Keratinocyte (primary cell): ENCODE measurements around the gene ZBTB26. TPM values are rescaled to one million over a fixed set of nuclear protein-coding genes. Genes with fewer than 3 reads are reported as not detected.

Experiments used
- DNase-seq: peaks from one replicate; pipeline ENCODE4 v3.0.0-alpha.2; 2011; ENCODE audit warnings: low read depth, missing footprints, low spot score
- FAIRE-seq: peaks from 2 replicates; lab custom pipeline; 2011; peaks lifted over from hg19 to GRCh38; lab: Jason Lieb, UNC
- H2AFZ ChIP-seq: 2 replicates; pipeline ENCODE4 v1.6.0; 2012; ENCODE audit warnings: low read length, control low read depth, inconsistent platforms; ENCODE audit not compliant: control insufficient read depth
- H3K27ac ChIP-seq: 2 replicates; pipeline ENCODE4 v1.5.1; 2011; ENCODE audit warnings: low read length; ENCODE audit not compliant: control insufficient read depth, insufficient read depth
- H3K27me3 ChIP-seq: 3 replicates; pipeline ENCODE4 v1.6.0; 2011; ENCODE audit warnings: low read length; ENCODE audit not compliant: control insufficient read depth, insufficient read depth; ENCODE audit errors: extremely low read depth
- H3K36me3 ChIP-seq, 2 experiments: 2 replicates in 1 of 2; 3 replicates in 1 of 2; pipeline ENCODE4 v1.5.1; 2011; ENCODE audit warnings: low read length in 2 of 2, mild to moderate bottlenecking in 1 of 2; ENCODE audit not compliant: control insufficient read depth in 2 of 2, insufficient read depth in 2 of 2; ENCODE audit errors: extremely low read depth in 1 of 2
- H3K4me1 ChIP-seq: 3 replicates; pipeline ENCODE4 v1.5.1; 2011; ENCODE audit warnings: low read length; ENCODE audit not compliant: control insufficient read depth, insufficient read depth; ENCODE audit errors: extremely low read depth
- H3K4me2 ChIP-seq: 3 replicates; pipeline ENCODE4 v1.6.0; 2011; ENCODE audit warnings: low read depth, low read length; ENCODE audit not compliant: control insufficient read depth, insufficient read depth; ENCODE audit errors: extremely low read depth
- H3K4me3 ChIP-seq, 3 experiments: fragments of 200-600 bp in 1 of 3; sonication (generic) in 1 of 3; 2 replicates in 2 of 3; 3 replicates in 1 of 3; pipeline ENCODE4 v1.5.1; 2011 to 2016; ENCODE audit warnings: low read length in 3 of 3, mild to moderate bottlenecking in 3 of 3, control low read depth in 2 of 3, inconsistent platforms in 1 of 3, low read depth in 1 of 3, mixed read lengths in 1 of 3, mixed run types in 1 of 3, moderate library complexity in 1 of 3; ENCODE audit not compliant: control insufficient read depth in 2 of 3, insufficient read depth in 2 of 3; ENCODE audit errors: extremely low read depth in 1 of 3
- H3K79me2 ChIP-seq: 2 replicates; pipeline ENCODE4 v1.6.0; 2012; ENCODE audit warnings: low read length; ENCODE audit not compliant: control insufficient read depth, insufficient read depth
- H3K9ac ChIP-seq: 3 replicates; pipeline ENCODE4 v1.6.0; 2011; ENCODE audit warnings: low read length; ENCODE audit not compliant: control insufficient read depth, insufficient read depth; ENCODE audit errors: extremely low read depth
- H3K9me1 ChIP-seq: 3 replicates; pipeline ENCODE4 v1.6.0; 2011; ENCODE audit warnings: low read length; ENCODE audit not compliant: control insufficient read depth, insufficient read depth; ENCODE audit errors: extremely low read depth
- H3K9me3 ChIP-seq: 2 replicates; pipeline ENCODE4 v1.5.1; 2012; ENCODE audit warnings: low read depth, low read length; ENCODE audit not compliant: control insufficient read depth
- H4K20me1 ChIP-seq: 3 replicates; pipeline ENCODE4 v1.6.0; 2011; ENCODE audit warnings: low read length; ENCODE audit not compliant: control insufficient read depth, insufficient read depth; ENCODE audit errors: extremely low read depth
- CTCF ChIP-seq, 3 experiments: IDR thresholded peaks in 1 of 3; conservative IDR thresholded peaks in 1 of 3; optimal IDR thresholded peaks in 1 of 3; 2 replicates in 2 of 3; 3 replicates in 1 of 3; pipeline versions ENCODE3 to v1.5.1; 2011; ENCODE audit warnings: low read length in 3 of 3, mild to moderate bottlenecking in 3 of 3, moderate library complexity in 2 of 3, control low read depth in 1 of 3, inconsistent platforms in 1 of 3; ENCODE audit not compliant: insufficient read depth in 2 of 3; ENCODE audit errors: extremely low read depth in 1 of 3
- EZH2 ChIP-seq: IDR thresholded peaks from one replicate; pipeline ENCODE4 v1.6.1; 2012; ENCODE audit warnings: inconsistent platforms, mild to moderate bottlenecking, low read length, moderate library complexity
- dilution Hi-C: fragments of 300-500 bp; cut with MboI; formaldehyde crosslinking; loops from one replicate; pipeline ENCODE4 v1.7.0; 2020; ENCODE audit warnings: low sequenced_read_pairs; ENCODE audit not compliant: extremely low pct_ligation_motif_present
- polyA plus RNA-seq, 5 experiments: library from polyadenylated mRNA; depleted of rRNA in 3 of 5; stranded (reverse) in 3 of 5; stranded (forward) in 1 of 5; unstranded in 1 of 5; fragments of >200 nt; gene quantifications; 1 replicate in 1 of 5; 2 replicates in 3 of 5; 3 replicates in 1 of 5; pipeline versions ENCODE4 v1.2.1 to v1.2.3, GENCODE V29; 2011 to 2012; ENCODE audit warnings: missing spikeins in 2 of 5, low read depth in 1 of 5, low replicate concordance in 1 of 5

ZBTB26 gene
- polyA plus RNA-seq, 1 donor (not counting 4 experiments of a cell fraction or from before 2014, with no cell fraction given): 4.1 TPM

- FAIRE-seq (peak; percentile 95), DNase-seq (peak; percentile 100)
- Histone ChIP-seq H3K4me2 (peak within 1 kb of the TSS; percentile 87), H3K4me3 (peak within 1 kb of the TSS; percentile 88 to 92 (median 89)), H3K4me1 (peaks cover 13% of the 10 kb centered on the region), H3K27me3 (no peaks in the 10 kb centered on the region), H3K36me3 (peaks cover 0 to 5% of the 10 kb centered on the region in 2 experiments), H3K9me1 (no peaks in the 10 kb centered on the region), H3K9me3 (no peaks in the 10 kb centered on the region), H3K27ac (peak within 1 kb of the TSS; percentile 87), H2AFZ (peak within 1 kb of the TSS; percentile 100), H4K20me1 (no peaks in the 10 kb centered on the region), H3K9ac (peak within 1 kb of the TSS; percentile 98), H3K79me2 (peaks cover 56% of the 10 kb centered on the region)
- TF ChIP-seq CTCF (optimal IDR thresholded peaks at IDR 0.05 in 1 of 3, IDR thresholded peaks at IDR 0.05 in 1 of 3, conservative IDR thresholded peaks at IDR 0.05 in 1 of 3; ENCODE audit: extremely low read depth in 1 of 3, insufficient read depth in 2 of 3, low read length in 3 of 3) (no peak), EZH2 (no peak)
- dilution Hi-C loops: no loop called here
These were observed 26.2 kb downstream of the ZBTB26 start, which contains the start of gene RC3H2 for GRCh38 chr9:122904823-122905710. RC3H2 (minus strand) TSS chr9:122905359; CDS start chr9:122897509, 7,850 bp downstream.

- H2AFZ ChIP-seq: peak overlapping the region; percentile 67
- no peaks in the 10 kb centered on the region for H3K9me1 ChIP-seq
- DNase-seq: no peak
These were observed 26.9 kb downstream of the ZBTB26 start for GRCh38 chr9:122904466-122904822.

More at GRCh38 chr9:122904466-122904822, 26.9 kb downstream of the ZBTB26 start:
- Histone ChIP-seq H3K27me3 (no peaks in the 10 kb centered on the region), H3K9me3 (no peaks in the 10 kb centered on the region), H3K36me3 (peaks cover 0 to under 1% of the 10 kb centered on the region in 2 experiments), H3K9ac (peak overlapping the region; percentile 98), H3K4me1 (peaks cover 13% of the 10 kb centered on the region), H3K4me2 (peak overlapping the region; percentile 87), H3K79me2 (peaks cover 56% of the 10 kb centered on the region), H3K27ac (peak overlapping the region; percentile 87), H3K4me3 (peak overlapping the region; percentile 88 to 92 (median 89)), H4K20me1 (no peaks in the 10 kb centered on the region)
- TF ChIP-seq CTCF (optimal IDR thresholded peaks at IDR 0.05 in 1 of 3, IDR thresholded peaks at IDR 0.05 in 1 of 3, conservative IDR thresholded peaks at IDR 0.05 in 1 of 3; ENCODE audit: extremely low read depth in 1 of 3, insufficient read depth in 2 of 3, low read length in 3 of 3): no peak
- TF ChIP-seq EZH2: no peak
- no peak for FAIRE-seq
- dilution Hi-C loops: no loop called here
